ENCODE data around the gene CSH1.

Gene CSH1

GRCh38 chr17:63855185-63855584 lies 41.2 kb downstream of the CSH1 start:
- peak; percentile 34 for DNase-seq

GRCh38 chr17:63854709-63855108 lies 41.7 kb downstream of the CSH1 start:
- no peak for DNase-seq

- DNase-seq, result no peak
These were observed 43.1 kb downstream of the CSH1 start for GRCh38 chr17:63853260-63853659.

GRCh38 chr17:63850401-63850800 lies 46.0 kb downstream of the CSH1 start:
- DNase-seq, result peak; percentile 42

- peak; percentile 98 for DNase-seq
These were observed 47.3 kb downstream of the CSH1 start for GRCh38 chr17:63848834-63849689.

- peak; percentile 53 for DNase-seq
These were observed 48.7 kb downstream of the CSH1 start for GRCh38 chr17:63847525-63848249.

GRCh38 chr17:63845509-63845908 lies 50.9 kb downstream of the CSH1 start:
- no peak for DNase-seq
